IPS-15b (cell line): ENCODE measurements around the gene HSD17B10.

Source experiments
- H3K27me3 ChIP-seq: one replicate; pipeline ENCODE4 v1.6.1; 2013; ENCODE audit warnings: low read length; ENCODE audit not compliant: control insufficient read depth, insufficient read depth
- H3K36me3 ChIP-seq: one replicate; pipeline ENCODE4 v1.6.1; 2013; ENCODE audit warnings: low read length; ENCODE audit not compliant: control insufficient read depth, insufficient read depth
- H3K4me1 ChIP-seq: one replicate; pipeline ENCODE4 v1.6.1; 2013; ENCODE audit warnings: mild to moderate bottlenecking, low read length; ENCODE audit not compliant: control insufficient read depth, insufficient read depth
- H3K4me3 ChIP-seq: one replicate; pipeline ENCODE4 v1.5.1; 2013; ENCODE audit warnings: low read depth, low read length
- H3K9ac ChIP-seq: one replicate; pipeline ENCODE4 v1.6.1; 2013; ENCODE audit warnings: low read depth, mild to moderate bottlenecking, low read length
- H3K9me3 ChIP-seq: one replicate; pipeline ENCODE4 v1.6.1; 2013; ENCODE audit warnings: mild to moderate bottlenecking, low read length; ENCODE audit not compliant: control insufficient read depth, insufficient read depth

The HSD17B10 gene

GRCh38 chrX:53449632-53450031 lies 15.5 kb upstream of the HSD17B10 start:
- no peaks in the 10 kb centered on the region for H3K27me3 ChIP-seq

GRCh38 chrX:53447441-53447840 lies 13.3 kb upstream of the HSD17B10 start:
- H3K36me3 ChIP-seq: no peaks in the 10 kb centered on the region
- H3K9me3 ChIP-seq: no peaks in the 10 kb centered on the region
- H3K27me3 ChIP-seq: no peaks in the 10 kb centered on the region
- no peak overlapping the region for H3K4me3 ChIP-seq
- H3K4me1 ChIP-seq: no peaks in the 10 kb centered on the region
- no peak overlapping the region for H3K9ac ChIP-seq

More at GRCh38 chrX:53449632-53450031, 15.5 kb upstream of the HSD17B10 start:
- no peaks in the 10 kb centered on the region for H3K36me3 ChIP-seq
- H3K9ac ChIP-seq: no peak overlapping the region
- H3K9me3 ChIP-seq: no peaks in the 10 kb centered on the region
- H3K4me3 ChIP-seq: no peak overlapping the region
- H3K4me1 ChIP-seq: no peaks in the 10 kb centered on the region

- H3K27me3 ChIP-seq: peaks cover 3% of the 10 kb centered on the region
- no peaks in the 10 kb centered on the region for H3K4me1 ChIP-seq
- no peaks in the 10 kb centered on the region for H3K36me3 ChIP-seq
- H3K9me3 ChIP-seq: no peaks in the 10 kb centered on the region
- no peak overlapping the region for H3K4me3 ChIP-seq
- H3K9ac ChIP-seq: no peak overlapping the region
Measured at GRCh38 chrX:53445977-53446376, 11.8 kb upstream of the HSD17B10 start.

GRCh38 chrX:53442322-53442631 lies 8.1 kb upstream of the HSD17B10 start:
- Histone ChIP-seq H3K9ac (no peak overlapping the region), H3K4me3 (peak overlapping the region; percentile 53), H3K9me3 (no peaks in the 10 kb centered on the region), H3K27me3 (peaks cover 17% of the 10 kb centered on the region), H3K4me1 (no peaks in the 10 kb centered on the region), H3K36me3 (no peaks in the 10 kb centered on the region)

GRCh38 chrX:53441531-53442321 lies 7.6 kb upstream of the HSD17B10 start:
- H3K36me3 ChIP-seq: no peaks in the 10 kb centered on the region
- no peaks in the 10 kb centered on the region for H3K4me1 ChIP-seq
- peaks cover 17% of the 10 kb centered on the region for H3K27me3 ChIP-seq
- H3K9me3 ChIP-seq: no peaks in the 10 kb centered on the region
- peak overlapping the region; percentile 53 for H3K4me3 ChIP-seq
- no peak overlapping the region for H3K9ac ChIP-seq

- no peak overlapping the region for H3K9ac ChIP-seq
- H3K4me1 ChIP-seq: no peaks in the 10 kb centered on the region
- no peaks in the 10 kb centered on the region for H3K9me3 ChIP-seq
- peak overlapping the region; percentile 53 for H3K4me3 ChIP-seq
- peaks cover 17% of the 10 kb centered on the region for H3K27me3 ChIP-seq
- no peaks in the 10 kb centered on the region for H3K36me3 ChIP-seq
Measured at GRCh38 chrX:53440621-53441517, 6.7 kb upstream of the HSD17B10 start.

- Histone ChIP-seq H3K4me3 (peak overlapping the region; percentile 53), H3K27me3 (peaks cover 17% of the 10 kb centered on the region), H3K9ac (no peak overlapping the region)
Measured at GRCh38 chrX:53440101-53440500, 5.9 kb upstream of the HSD17B10 start.

GRCh38 chrX:53438832-53439230 lies 4.7 kb upstream of the HSD17B10 start:
- H3K9me3 ChIP-seq: no peaks in the 10 kb centered on the region
- H3K4me1 ChIP-seq: peaks cover 5% of the 10 kb centered on the region
- no peaks in the 10 kb centered on the region for H3K36me3 ChIP-seq
- H3K4me3 ChIP-seq: no peak overlapping the region
- H3K9ac ChIP-seq: no peak overlapping the region
- H3K27me3 ChIP-seq: peaks cover 17% of the 10 kb centered on the region

More at GRCh38 chrX:53440101-53440500, 5.9 kb upstream of the HSD17B10 start:
- Histone ChIP-seq H3K36me3 (no peaks in the 10 kb centered on the region), H3K4me1 (no peaks in the 10 kb centered on the region), H3K9me3 (no peaks in the 10 kb centered on the region)

GRCh38 chrX:53438174-53438831 lies 4.1 kb upstream of the HSD17B10 start:
- H3K9ac ChIP-seq: no peak overlapping the region
- H3K4me3 ChIP-seq: no peak overlapping the region
- peaks cover 17% of the 10 kb centered on the region for H3K27me3 ChIP-seq
- no peaks in the 10 kb centered on the region for H3K36me3 ChIP-seq
- H3K9me3 ChIP-seq: no peaks in the 10 kb centered on the region
- H3K4me1 ChIP-seq: peaks cover 5% of the 10 kb centered on the region

GRCh38 chrX:53437206-53437605 lies 3.0 kb upstream of the HSD17B10 start:
- Histone ChIP-seq H3K4me1 (peaks cover 5% of the 10 kb centered on the region), H3K36me3 (no peaks in the 10 kb centered on the region), H3K27me3 (peaks cover 17% of the 10 kb centered on the region), H3K9me3 (no peaks in the 10 kb centered on the region), H3K4me3 (no peak overlapping the region), H3K9ac (no peak overlapping the region)

GRCh38 chrX:53435997-53436396 lies 1.8 kb upstream of the HSD17B10 start:
- Histone ChIP-seq H3K4me1 (peaks cover 5% of the 10 kb centered on the region), H3K27me3 (peaks cover 14% of the 10 kb centered on the region), H3K9me3 (no peaks in the 10 kb centered on the region), H3K4me3 (no peak overlapping the region), H3K36me3 (peaks cover 5% of the 10 kb centered on the region), H3K9ac (no peak overlapping the region)
